Left lung (tissue), 10 donors: ENCODE data around the gene CEACAM5. TPM values are rescaled to one million over a fixed set of nuclear protein-coding genes. Genes with fewer than 3 reads are reported as not detected.
A peak's percentile ranks its signal among the peaks of the same experiment; 100 is the strongest.

Experiments
- ATAC-seq: fragments of 200-7000 bp; cut with Tn5 transposase; one replicate; pipeline ENCODE4 v1.9.1; 2020; ENCODE audit warnings: moderate library complexity
- DNase-seq, 4 donors: peaks; one replicate each; pipeline ENCODE4 v3.0.0-alpha.2; 2013 to 2020
- H3K27ac ChIP-seq, 2 donors: fragments of 200-600 bp; sonication (generic) in 1 of 2; one replicate each; pipeline versions ENCODE4 v1.5.0 to v1.8.0; 2020 to 2021
- H3K27me3 ChIP-seq, 2 donors: fragments of 200-600 bp; sonication (generic) in 1 of 2; one replicate each; pipeline versions ENCODE4 v1.5.0 to v1.8.0; 2020 to 2021
- H3K36me3 ChIP-seq, 2 donors: fragments of 200-600 bp; sonication (generic) in 1 of 2; one replicate each; pipeline versions ENCODE4 v1.5.0 to v1.8.0; 2020 to 2021
- H3K4me1 ChIP-seq, 2 donors: fragments of 200-600 bp; one replicate each; pipeline ENCODE4 v1.8.0; 2021
- H3K4me3 ChIP-seq, 2 donors: fragments of 200-600 bp; sonication (generic) in 1 of 2; one replicate each; pipeline versions ENCODE4 v1.5.0 to v1.8.0; 2020 to 2021; ENCODE audit warnings: mild to moderate bottlenecking in 1 of 2
- H3K9me3 ChIP-seq, 2 donors: fragments of 200-600 bp; sonication (generic) in 1 of 2; one replicate each; pipeline versions ENCODE4 v1.5.0 to v1.8.0; 2020 to 2021
- intact Hi-C, 2 donors: fragments of 100-400 bp; cut with DNase I; formaldehyde crosslinking; loops; one replicate each; pipeline versions ENCODE4 v1.11.2 to v1.14.2; 2022
- polyA plus RNA-seq, 6 donors: library from polyadenylated mRNA; unstranded; fragments of 120-200 nt; gene quantifications; one replicate each; pipeline ENCODE4 v1.2.1, GENCODE V29; 2013; ENCODE audit not compliant: insufficient read length in 6 of 6
- total RNA-seq, 2 donors: library from RNA; stranded (reverse); fragmentation: NEBNext Ultra II Directional; extraction: Animal tissue kit (Norgen Biotek cat#: 25700); gene quantifications; one replicate each; pipeline ENCODE4 v1.2.1, GENCODE V29; 2021
- TF ChIP-seq, protein P1 (sequence below), 2 donors: fragments of 200-600 bp; sonication (generic) in 1 of 2; IDR thresholded peaks; one replicate each; pipeline versions ENCODE4 v1.5.0 to v1.8.0; 2021; ENCODE audit warnings: antibody characterized with exemption in 2 of 2
- donor health status: DM: no; HTN: yes; CAD: no.
- donor health status: DM: no; HTN: no; CAD: no.

CEACAM5 gene
- total and polyA plus RNA-seq, 8 donors: 0.10 to 31.1 (median 0.18) TPM

DNA sequence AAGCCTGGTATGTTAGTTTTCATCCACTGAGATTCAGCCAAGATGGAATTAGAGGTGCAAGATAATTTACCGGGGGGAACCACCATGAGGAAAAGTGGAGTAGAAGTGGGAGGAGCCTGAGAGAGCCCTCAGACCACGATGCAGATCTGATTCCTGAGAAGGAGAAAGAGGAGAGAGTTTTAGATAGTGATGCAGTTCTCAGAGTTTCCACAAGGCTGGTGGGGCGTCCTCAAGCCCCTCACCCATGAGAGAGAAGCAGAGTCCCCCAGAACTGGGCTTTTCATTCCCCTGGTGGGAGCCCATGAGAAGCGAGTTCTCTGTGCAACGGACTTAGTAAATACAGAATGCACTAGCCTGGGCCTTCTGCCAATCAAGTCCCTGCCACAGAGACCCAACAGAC lies 18.1 kb downstream of the CEACAM5 start:
- Histone ChIP-seq H3K4me3 (no peak overlapping the region), H3K27ac (no peak overlapping the region), H3K9me3 (no peaks in the 10 kb centered on the region), H3K4me1 (peaks cover 0 to 2% of the 10 kb centered on the region in 2 donors), H3K36me3 (no peaks in the 10 kb centered on the region), H3K27me3 (peaks cover 0 to 29% of the 10 kb centered on the region in 2 donors)
- intact Hi-C loops: no loop called here
- no peak for DNase-seq
- no peak for ATAC-seq
- TF ChIP-seq, protein P1, sequence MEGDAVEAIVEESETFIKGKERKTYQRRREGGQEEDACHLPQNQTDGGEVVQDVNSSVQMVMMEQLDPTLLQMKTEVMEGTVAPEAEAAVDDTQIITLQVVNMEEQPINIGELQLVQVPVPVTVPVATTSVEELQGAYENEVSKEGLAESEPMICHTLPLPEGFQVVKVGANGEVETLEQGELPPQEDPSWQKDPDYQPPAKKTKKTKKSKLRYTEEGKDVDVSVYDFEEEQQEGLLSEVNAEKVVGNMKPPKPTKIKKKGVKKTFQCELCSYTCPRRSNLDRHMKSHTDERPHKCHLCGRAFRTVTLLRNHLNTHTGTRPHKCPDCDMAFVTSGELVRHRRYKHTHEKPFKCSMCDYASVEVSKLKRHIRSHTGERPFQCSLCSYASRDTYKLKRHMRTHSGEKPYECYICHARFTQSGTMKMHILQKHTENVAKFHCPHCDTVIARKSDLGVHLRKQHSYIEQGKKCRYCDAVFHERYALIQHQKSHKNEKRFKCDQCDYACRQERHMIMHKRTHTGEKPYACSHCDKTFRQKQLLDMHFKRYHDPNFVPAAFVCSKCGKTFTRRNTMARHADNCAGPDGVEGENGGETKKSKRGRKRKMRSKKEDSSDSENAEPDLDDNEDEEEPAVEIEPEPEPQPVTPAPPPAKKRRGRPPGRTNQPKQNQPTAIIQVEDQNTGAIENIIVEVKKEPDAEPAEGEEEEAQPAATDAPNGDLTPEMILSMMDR (IDR thresholded peaks at IDR 0.05): no peak

DNA sequence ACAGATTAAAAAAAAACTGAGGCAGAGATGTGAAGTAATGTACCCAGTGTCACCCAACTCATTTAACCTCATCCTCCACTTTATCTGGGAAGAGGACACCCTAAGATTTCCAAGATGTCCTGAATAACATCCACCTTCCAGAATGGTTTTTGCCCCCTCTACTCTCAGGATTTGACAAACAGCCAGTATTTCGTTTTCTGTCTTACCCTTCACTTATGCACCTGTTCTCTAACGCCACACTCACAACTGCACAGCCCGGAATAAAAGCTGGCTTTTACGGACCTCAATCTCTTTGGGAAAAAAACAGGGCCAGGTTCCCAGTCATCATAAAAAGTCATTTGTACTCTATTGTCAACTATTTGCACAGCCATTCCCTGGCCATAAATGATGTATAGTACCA lies 25.7 kb downstream of the CEACAM5 start:
- DNase-seq (no peak), ATAC-seq (no peak)
- H3K4me3 ChIP-seq: no peak overlapping the region
- no peaks in the 10 kb centered on the region for H3K27me3 ChIP-seq
- H3K9me3 ChIP-seq: no peaks in the 10 kb centered on the region
- no peaks in the 10 kb centered on the region for H3K36me3 ChIP-seq
- peaks cover 0 to 7% of the 10 kb centered on the region in 2 donors for H3K4me1 ChIP-seq
- H3K27ac ChIP-seq: peak overlapping the region; percentile 13 to 70
- TF ChIP-seq, protein P1 (IDR thresholded peaks at IDR 0.05): no peak
- intact Hi-C loops: no loop called here

DNA sequence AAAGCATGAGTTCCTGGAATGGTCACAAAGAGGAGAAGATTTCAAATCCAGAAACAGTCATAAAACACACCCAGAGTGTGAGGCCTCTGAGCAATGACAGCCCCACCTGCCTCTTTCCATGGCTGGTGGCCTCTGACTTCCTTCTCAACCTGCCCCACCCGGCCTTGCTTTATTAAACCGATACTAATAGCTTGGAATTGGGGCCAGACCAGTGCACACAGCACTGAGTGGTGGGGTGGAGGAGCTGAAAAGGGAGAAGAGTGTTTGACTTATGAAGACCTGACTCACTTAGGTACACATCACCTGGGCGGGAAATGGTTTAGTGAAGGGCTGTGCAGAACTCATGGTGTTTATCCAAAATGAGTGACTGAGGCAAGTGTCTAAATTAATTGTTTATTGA lies 26.2 kb downstream of the CEACAM5 start:
- intact Hi-C loops: no loop called here
- DNase-seq (peak in 3 of 4 donors; percentile 24 to 81 (median 68)), ATAC-seq (peak; percentile 96)
- Histone ChIP-seq H3K9me3 (no peaks in the 10 kb centered on the region), H3K36me3 (no peaks in the 10 kb centered on the region), H3K4me3 (no peak overlapping the region), H3K27me3 (no peaks in the 10 kb centered on the region), H3K4me1 (peaks cover 0 to 7% of the 10 kb centered on the region in 2 donors), H3K27ac (peak overlapping the region in 1 of 2 donors; percentile 70)
- TF ChIP-seq, protein P1 (IDR thresholded peaks at IDR 0.05): no peak

DNA sequence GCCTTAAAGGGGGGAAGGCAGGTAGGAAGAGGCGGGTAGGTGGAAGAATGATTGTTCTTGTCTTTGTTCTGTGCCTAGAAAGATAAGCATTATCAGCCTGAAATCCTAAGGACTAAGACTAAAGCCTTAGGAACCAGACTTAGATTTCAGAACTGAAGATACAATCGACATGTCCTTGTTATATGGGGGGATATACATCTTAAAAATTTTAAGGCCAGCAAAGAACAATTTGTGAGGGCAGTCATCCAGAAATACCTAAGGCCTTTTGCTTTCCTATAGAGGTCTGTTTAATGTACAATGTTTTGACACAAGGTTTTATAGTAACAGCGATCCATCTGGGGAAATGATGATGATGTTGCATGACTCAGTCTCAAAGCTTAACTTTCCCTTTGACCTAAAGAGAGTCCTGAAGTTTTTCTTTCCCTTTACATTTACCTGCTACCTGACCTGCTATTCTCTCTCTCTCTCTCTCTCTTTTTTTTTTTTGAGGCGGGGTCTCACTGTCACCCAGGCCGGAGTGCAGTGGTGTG lies 26.7 kb downstream of the CEACAM5 start:
- H3K27me3 ChIP-seq: no peaks in the 10 kb centered on the region
- no peak for DNase-seq
- ATAC-seq: peak; percentile 12
- no peaks in the 10 kb centered on the region for H3K36me3 ChIP-seq
- H3K4me3 ChIP-seq: no peak overlapping the region
- H3K27ac ChIP-seq: peak overlapping the region; percentile 41 to 48
- intact Hi-C loops: no loop called here
- TF ChIP-seq, protein P1 (IDR thresholded peaks at IDR 0.05): no peak
- no peaks in the 10 kb centered on the region for H3K9me3 ChIP-seq
- peaks cover 0 to 7% of the 10 kb centered on the region in 2 donors for H3K4me1 ChIP-seq

DNA sequence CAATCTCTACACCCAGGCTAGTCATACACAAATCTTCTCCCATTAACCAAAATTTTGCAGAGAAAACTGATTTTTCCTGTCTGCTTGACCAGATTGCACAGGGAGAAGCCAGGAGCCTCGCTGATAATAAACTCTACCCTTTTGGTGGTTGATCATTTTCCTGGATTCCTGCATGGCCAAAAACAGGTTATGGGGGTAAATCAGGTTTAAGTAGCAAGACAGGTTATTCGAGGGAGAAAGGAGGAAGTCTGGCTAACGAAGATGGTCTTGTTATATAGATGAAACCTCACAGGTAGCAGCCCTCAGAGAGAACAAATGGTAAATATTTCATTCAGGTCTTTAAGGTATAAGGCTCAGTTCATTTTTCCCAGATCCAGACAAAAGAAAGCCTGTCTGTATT lies 30.9 kb downstream of the CEACAM5 start:
- Histone ChIP-seq H3K4me3 (no peak overlapping the region), H3K4me1 (peaks cover 0 to 11% of the 10 kb centered on the region in 2 donors), H3K9me3 (no peaks in the 10 kb centered on the region), H3K27me3 (no peaks in the 10 kb centered on the region), H3K36me3 (no peaks in the 10 kb centered on the region), H3K27ac (no peak overlapping the region)
- intact Hi-C loops: no loop called here
- no peak for DNase-seq
- ATAC-seq: no peak
- TF ChIP-seq, protein P1 (IDR thresholded peaks at IDR 0.05): no peak
